ENCODE measurements around the gene CUL4A.

Gene CUL4A

GRCh38 chr13:113179374-113180230, 29.8 kb upstream of the CUL4A start:
- no peak for DNase-seq (ENCODE audit: extremely low read depth in 1 of 2, low read depth in 1 of 2)

GRCh38 chr13:113182046-113182445, 27.4 kb upstream of the CUL4A start:
- DNase-seq (ENCODE audit: extremely low read depth in 1 of 2, low read depth in 1 of 2): no peak

- no peak for DNase-seq (ENCODE audit: extremely low read depth in 1 of 2, low read depth in 1 of 2)
Measured at GRCh38 chr13:113183450-113184129, 25.8 kb upstream of the CUL4A start.

GRCh38 chr13:113184568-113185440, 24.6 kb upstream of the CUL4A start:
- no peak for DNase-seq (ENCODE audit: extremely low read depth in 1 of 2, low read depth in 1 of 2)

- DNase-seq (ENCODE audit: extremely low read depth in 1 of 2, low read depth in 1 of 2): no peak
Measured at GRCh38 chr13:113186061-113186900, 23.1 kb upstream of the CUL4A start.

- peak in 1 of 2 donors; percentile 71 for DNase-seq (ENCODE audit: extremely low read depth in 1 of 2, low read depth in 1 of 2)
Measured at GRCh38 chr13:113187263-113187669, 22.1 kb upstream of the CUL4A start.

GRCh38 chr13:113187883-113188665, 21.3 kb upstream of the CUL4A start:
- no peak for DNase-seq (ENCODE audit: extremely low read depth in 1 of 2, low read depth in 1 of 2)

GRCh38 chr13:113190181-113190580, 19.2 kb upstream of the CUL4A start:
- no peak for DNase-seq (ENCODE audit: extremely low read depth in 1 of 2, low read depth in 1 of 2)

- DNase-seq (ENCODE audit: extremely low read depth in 1 of 2, low read depth in 1 of 2): no peak
Measured at GRCh38 chr13:113192279-113192678, 17.1 kb upstream of the CUL4A start.

GRCh38 chr13:113192902-113193301, 16.5 kb upstream of the CUL4A start:
- DNase-seq (ENCODE audit: extremely low read depth in 1 of 2, low read depth in 1 of 2): no peak

- no peak for DNase-seq (ENCODE audit: extremely low read depth in 1 of 2, low read depth in 1 of 2)
Measured at GRCh38 chr13:113195360-113195759, 14.1 kb upstream of the CUL4A start.

- no peak for DNase-seq (ENCODE audit: extremely low read depth in 1 of 2, low read depth in 1 of 2)
Measured at GRCh38 chr13:113196970-113197737, 12.3 kb upstream of the CUL4A start.

GRCh38 chr13:113201815-113202214, 7.6 kb upstream of the CUL4A start:
- no peak for DNase-seq (ENCODE audit: extremely low read depth in 1 of 2, low read depth in 1 of 2)

- DNase-seq (ENCODE audit: extremely low read depth in 1 of 2, low read depth in 1 of 2): no peak
Measured at GRCh38 chr13:113202912-113203311, 6.5 kb upstream of the CUL4A start.

GRCh38 chr13:113203507-113204377, 5.7 kb upstream of the CUL4A start:
- no peak for DNase-seq (ENCODE audit: extremely low read depth in 1 of 2, low read depth in 1 of 2)

GRCh38 chr13:113204378-113204734, 5.1 kb upstream of the CUL4A start:
- DNase-seq (ENCODE audit: extremely low read depth in 1 of 2, low read depth in 1 of 2): no peak

- DNase-seq (ENCODE audit: extremely low read depth in 1 of 2, low read depth in 1 of 2): no peak
Measured at GRCh38 chr13:113205428-113205931, 3.9 kb upstream of the CUL4A start.

- DNase-seq (ENCODE audit: extremely low read depth in 1 of 2, low read depth in 1 of 2): no peak
Measured at GRCh38 chr13:113207460-113207859, 2.0 kb upstream of the CUL4A start.

All from stimulated activated CD8-positive, alpha-beta memory T cell treated with anti-CD3 and anti-CD28 coated beads, Interleukin-7, amount 100 ng/mL, for 48 hours (primary cell).